ENCODE measurements around the gene EZR.

Gene EZR

DNA sequence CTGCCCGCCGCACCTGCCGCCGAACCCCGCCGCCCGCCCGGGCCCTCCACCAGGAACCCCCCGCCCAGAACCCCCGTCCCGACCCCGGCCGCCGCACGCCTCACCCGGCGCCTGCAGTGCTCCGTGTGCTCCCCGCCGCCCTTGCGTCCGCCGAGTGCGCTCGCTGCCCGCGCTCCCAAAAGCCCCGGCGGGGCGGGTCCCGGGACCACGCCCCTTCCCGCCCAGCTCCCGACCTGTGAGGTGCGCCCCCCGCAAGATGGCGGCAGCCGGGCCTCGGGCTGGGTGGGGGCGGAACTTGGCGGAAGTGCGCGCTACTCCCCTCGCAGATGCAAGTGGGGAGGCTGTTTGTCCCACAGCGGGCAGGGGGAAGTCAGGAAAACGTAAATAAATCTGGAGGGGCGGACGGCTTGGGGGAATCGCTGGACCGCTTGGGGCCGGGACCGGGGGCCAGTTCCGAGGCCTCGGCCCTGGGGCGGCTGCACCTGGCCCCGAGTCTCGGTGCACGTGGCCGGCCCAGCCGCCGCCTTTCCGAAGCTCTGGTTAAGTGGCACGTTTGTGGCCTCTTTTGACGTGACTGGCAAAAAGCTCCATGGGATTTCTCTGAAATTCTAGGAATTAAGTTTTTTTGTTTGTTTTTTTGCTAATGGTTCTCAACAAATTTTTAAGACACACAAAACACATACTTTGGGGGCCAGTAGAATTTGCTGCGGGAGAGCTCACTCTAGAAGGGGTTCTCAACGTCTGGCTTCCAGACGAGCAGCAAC is at the start of gene EZR:
Gene EZR (minus strand): TSS at position 156 of the 764 bp plus-strand sequence. CDS start 1,275 bp downstream, outside the sequence.
- DNase-seq: peak; percentile 33

GRCh38 chr6:158868122-158868480 is 48.9 kb upstream of the EZR start:
- DNase-seq: no peak

GRCh38 chr6:158867381-158868121 is 48.4 kb upstream of the EZR start:
- DNase-seq: no peak

- DNase-seq: no peak
Observed at GRCh38 chr6:158865769-158866168, 46.6 kb upstream of the EZR start.

DNA sequence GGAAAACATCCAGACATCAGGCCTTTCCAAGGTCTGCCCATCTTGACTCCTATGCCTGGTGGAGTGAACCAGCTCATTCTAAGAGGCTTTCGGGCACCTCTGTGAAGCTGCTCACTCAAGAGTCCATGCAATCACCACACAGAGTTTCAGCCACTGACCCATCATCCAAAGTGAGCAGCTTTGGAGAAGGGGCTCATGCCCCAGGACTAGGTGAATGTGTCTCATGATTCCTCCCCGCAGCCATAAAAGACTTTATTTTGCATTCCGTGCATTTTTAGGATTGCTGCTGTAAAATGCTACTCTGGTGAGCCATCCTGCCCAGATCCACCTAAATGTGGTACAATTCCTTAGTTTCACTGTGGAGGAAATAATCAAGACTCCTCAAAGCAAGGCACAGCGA is 44.5 kb upstream of the EZR start:
- no peak for DNase-seq

- peak; percentile 79 for DNase-seq
Observed at GRCh38 chr6:158861686-158862381, 42.7 kb upstream of the EZR start.

DNA sequence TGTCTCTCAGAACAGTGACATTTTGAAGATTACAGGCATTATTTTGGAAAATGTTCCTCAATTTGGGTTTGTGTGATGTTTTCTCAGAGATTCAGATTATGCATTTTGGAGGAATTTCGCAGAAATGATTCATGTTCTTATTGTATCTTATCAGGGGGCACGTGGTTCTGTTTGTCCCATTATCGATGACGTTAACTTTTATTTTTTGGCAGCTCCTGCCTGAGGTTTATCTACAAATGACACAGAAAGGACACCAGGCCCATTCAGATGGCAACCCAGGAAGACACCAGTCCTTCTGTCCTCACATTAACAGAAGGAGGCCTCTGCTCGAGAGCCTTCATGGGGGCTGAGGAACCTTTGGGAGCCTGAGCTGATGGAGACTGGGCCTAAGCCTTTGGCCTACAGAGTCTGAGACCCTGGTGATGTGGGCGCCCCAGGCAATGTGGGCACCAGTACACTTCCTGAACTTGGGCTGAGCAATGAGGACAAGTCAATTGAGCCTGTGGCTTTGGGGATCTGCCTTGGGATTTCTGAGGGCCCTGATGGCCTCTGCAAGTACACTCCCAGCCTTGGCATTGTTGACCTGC is 41.2 kb upstream of the EZR start:
- DNase-seq: no peak

- DNase-seq: no peak
Observed at GRCh38 chr6:158856261-158856660, 37.1 kb upstream of the EZR start.

DNA sequence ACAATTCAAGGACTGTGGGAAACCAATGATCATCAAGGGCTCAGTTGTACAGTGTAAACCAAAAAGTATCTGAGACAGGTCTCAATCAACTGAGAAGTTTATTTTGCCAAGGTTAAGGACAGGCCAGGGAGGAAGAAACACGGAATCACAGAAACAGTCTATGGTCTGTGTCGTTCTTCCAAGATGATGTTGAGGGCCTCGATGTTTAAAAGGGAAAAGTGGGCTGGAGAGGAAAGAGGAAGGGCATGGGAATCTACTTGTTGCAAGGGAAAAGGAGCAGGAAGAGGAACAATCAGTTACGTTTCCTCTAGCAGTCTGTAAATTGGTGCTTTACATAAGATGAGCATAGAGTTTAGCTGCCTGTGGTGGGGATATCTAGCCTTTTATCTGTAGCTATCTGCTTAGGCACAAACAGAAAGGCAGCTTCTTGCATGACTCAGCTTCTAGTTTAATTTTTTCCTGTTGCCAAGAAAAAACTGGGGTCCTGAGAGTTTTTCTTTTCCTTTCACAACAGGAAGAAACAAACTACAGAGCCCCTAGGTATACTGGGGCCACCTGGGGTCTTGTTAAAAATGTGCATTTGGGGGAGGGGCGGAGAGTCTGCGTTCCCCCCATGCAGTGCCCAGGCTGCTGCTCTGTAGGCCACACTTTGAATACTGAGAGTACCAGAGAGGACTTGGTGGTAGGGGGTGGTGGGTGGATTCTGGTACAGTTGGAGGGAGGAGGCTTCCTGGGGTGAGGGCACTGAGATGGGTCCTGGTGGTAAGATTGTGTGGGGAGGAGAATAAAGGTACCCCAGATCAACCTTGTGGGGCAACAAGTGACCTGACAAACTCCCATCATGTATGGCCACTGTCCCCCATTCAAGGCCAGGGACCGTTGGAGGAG is 35.3 kb upstream of the EZR start:
- no peak for DNase-seq

DNA sequence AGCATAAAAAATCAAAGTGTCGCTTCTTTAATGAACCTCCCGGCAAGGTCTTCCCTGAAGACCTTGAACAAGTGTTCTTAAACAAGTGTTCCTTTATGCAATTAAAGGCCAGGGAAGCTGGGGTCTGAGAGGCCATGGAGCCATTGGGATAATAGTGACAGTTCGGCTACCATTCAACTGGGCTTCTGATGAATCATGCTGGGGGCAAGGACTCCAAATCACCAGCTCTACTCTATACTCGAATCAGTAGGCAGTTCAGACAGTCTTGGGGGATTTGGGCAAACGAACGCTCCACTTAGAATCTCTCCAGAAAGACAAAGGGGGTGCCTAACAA is 34.7 kb upstream of the EZR start:
- no peak for DNase-seq

DNA sequence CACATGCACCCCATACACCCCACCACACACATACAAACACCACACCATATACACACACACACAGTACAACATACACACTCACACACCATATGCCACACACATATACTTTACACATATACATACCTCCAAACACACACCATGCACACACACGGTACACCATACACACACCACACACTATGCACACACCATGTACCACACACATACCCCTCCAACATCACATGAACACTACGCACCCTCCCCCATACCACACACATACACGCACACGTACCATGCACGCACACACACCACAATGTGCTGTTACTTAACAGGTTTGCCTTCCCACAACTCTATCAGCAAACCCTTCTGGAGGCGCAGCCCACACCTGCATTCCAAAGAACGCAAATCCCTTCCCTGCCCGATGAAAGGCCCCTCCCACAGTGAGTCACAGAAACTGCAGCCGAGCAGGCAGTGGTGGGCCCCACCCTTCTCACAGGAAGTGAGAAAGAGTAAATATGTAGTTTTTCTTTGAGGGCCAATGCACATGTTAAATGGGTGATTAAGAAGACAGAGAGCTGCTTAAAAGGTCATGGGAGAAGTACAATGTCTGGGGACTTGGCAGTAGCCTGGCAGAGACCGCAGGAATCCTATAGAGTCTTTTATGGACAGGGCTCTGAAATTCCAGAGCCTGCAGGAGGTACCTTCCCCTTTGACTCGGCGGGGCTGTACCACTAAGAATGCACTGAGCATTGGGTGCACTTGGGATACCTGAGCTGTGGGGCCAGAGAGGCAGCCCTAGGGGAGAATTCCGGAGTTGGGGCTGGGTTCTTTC is 34.1 kb upstream of the EZR start:
- DNase-seq: peak; percentile 40

DNA sequence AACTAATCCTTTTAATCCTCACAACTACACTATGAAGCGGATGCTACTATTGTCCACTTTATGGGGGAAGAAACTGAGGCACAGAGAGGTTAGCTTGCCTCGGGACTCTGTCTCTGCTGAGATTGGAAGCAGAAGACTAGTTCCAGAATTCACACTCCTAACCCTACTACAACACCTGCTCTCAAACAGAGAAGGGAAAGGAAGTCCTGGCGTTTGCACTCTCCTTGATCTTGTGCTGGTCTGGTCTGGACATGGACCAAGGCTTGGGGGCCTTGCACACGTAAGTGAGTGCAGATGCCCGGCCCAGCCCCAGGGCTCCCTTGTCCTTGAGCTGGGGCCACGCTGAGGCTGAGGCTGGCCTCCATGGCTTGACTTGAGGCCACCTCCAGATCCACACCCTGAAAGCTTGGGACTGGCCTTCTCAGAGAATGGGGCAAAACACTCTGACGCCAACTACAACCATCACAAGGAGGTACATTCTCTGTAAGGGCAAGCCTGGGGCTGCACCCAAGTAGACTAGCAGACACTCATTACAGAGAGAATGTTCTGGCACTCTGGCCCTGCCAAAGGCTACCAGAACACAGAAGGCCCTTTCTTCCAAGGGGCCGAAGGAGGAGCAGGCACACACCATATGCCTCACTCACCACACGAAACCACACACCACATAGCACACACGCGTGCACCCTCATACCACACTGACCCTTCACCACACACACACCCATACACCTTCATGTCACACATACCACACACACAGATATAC is 33.3 kb upstream of the EZR start:
- no peak for DNase-seq

DNA sequence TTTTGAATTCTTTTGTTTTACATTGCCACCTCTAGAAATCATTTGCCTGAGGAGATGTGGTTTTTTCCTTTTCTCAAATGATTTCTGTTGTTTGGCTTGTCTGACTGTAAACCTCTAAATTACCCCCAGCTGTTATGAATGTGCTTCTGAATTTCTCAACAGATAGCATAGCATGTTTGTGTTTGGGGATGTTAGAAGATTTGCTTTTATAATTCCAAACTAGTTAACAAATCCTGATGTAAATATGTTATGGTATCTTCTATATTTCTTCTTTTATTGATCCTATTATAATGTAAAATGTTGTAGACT is 31.6 kb upstream of the EZR start:
- DNase-seq: no peak

DNA sequence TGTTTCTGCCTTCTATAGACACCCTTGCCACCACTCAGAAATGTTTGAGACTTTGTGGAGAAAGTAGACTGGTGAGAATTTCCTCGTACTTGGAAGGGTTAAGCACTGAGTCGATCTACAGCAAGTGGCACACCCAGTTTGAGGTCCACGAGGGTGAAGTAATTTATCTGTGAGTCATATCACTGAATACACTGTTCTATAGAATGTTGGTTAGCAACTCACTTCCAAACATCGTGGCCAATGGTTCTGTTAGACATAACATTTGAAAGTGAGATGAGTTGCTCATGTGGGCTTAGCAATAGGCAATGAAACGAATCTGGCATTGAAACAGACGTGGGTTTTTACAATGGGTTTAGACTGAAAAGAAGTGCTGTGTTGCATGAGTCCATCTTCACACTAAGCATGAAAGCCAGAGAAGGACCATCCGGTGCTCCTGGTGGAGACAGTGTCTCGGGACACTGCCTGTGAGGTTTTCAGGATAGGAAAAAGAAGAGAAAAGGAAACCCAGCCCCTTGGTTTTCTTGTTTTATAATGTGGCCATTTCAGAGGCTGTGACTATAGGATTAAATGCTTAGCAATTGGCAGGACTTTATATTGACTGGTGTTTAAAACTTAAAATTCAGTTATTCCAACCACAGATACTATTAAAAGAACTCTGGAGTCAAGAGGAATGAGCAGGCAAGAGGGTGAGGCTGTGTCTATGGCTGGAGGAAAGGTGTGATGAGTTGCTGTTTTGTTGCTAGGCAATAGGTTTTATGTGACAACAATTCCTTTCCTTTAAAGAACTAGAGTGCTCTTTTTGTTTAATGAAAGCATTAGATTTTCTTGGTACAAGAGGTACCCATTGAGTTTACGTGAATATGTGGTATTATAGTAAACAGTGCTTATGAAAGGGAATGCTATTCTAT is 31.0 kb upstream of the EZR start:
- DNase-seq: peak; percentile 12

DNA sequence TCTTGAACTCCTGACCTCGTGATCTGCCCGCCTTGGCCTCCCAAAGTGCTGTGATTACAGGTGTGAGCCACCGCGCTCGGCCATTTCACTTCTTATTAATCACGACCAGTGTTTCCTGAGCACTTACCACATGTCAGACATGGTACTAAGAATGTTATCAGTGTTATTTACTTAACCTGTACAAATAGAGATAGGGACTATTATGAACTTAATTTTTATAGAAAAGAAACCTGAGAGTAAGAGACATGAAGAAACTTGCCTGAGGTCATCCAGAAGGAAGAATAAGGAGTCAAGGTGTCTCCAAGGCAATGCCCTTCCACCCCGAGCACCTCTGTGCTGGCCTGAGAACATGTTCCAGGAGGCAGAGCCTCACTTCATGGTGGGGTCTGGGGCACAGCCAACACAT is 29.3 kb upstream of the EZR start:
- no peak for DNase-seq

- DNase-seq: no peak
Observed at GRCh38 chr6:158847786-158848185, 28.6 kb upstream of the EZR start.

DNA sequence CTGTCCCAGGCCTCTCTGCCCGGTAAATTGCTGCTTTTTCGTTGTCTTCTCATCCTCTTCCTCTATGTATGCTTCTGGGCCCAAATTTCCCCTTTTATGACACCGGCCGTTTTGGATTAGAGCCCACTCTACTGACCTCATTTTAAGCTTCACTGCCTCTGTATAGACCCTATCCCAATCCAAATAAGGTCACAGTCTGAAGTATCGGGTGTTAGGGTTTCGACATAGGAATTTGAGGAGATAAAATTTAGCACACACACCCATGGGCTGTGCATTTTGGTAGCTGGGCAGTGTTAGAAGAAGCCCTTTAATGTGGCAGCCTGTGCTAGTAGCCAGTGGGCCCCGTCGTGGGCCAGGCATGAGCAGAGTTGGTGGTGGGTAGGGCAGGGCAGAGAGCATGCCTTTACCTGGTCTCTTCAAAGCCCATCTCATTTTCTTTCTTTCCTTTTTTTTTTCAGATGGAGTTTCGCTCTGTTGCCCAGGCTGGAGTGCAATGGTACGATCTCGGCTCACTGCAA is 27.9 kb upstream of the EZR start:
- DNase-seq: no peak

DNA sequence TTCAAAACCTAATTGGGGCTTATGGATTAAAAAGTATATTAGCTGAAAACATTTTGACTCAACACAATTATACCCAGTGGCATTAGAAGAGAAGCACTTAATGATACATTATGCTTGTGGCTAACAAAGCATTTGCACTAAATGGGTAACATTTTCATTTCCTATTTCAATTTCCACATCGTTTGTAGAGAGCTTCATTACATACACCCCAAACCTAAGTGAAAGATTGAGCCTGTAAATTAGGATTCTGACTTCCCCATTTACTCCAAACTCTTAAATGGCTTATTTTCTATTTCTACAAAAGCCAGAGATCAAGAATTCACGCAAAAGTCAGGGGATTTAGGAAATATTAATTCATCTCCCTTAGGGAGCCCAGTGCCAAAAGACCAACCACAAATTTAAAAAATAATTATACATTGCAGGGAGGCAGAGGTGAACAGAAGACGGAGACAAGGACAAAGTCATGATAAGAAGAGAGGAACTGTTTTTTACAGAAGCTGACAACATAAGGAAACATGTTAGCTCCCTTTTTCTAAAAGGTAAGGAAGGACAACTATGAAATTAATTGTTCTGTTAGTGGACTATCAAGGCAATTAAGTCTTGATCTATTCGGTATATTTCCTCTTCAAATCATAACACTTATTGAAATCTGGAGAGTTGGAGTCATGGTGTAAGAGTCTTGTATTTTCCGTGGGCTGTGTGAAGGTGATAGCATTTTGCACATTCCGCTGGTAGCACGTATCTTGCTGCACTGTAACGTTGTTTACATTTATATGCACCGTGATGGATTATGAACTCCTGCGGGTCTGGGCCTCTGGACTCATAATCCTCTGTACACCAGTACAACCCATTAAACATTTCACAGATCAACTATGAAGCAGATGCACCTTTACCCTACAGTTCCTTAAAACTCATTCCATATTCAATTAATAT is 24.8 kb upstream of the EZR start:
- DNase-seq: no peak

- DNase-seq: no peak
Observed at GRCh38 chr6:158841358-158841757, 22.2 kb upstream of the EZR start.

Data from NCI-H510A treated with DMSO at 0.1 percent for 48 hours (cell line).